Mesendoderm (in vitro differentiated cells): ENCODE measurements around the gene LIG3.

Experiments used
- DNase-seq: peaks from one replicate; pipeline ENCODE4 v3.0.0; 2013
- H2AK5ac ChIP-seq: 2 replicates; pipeline ENCODE4 v1.6.1; 2013; ENCODE audit warnings: low read length, inconsistent platforms
- H2BK120ac ChIP-seq: 2 replicates; pipeline ENCODE4 v1.6.1; 2013; ENCODE audit warnings: low read depth, mild to moderate bottlenecking, low read length, moderate library complexity, mixed read lengths
- H2BK15ac ChIP-seq: replicated peaks from 2 replicates; pipeline ENCODE4 v1.6.1; 2013; ENCODE audit warnings: low read depth, mild to moderate bottlenecking, moderate library complexity
- H2BK5ac ChIP-seq: 2 replicates; pipeline ENCODE4 v1.6.1; 2013; ENCODE audit warnings: low read length, inconsistent platforms
- H3K18ac ChIP-seq: 2 replicates; pipeline ENCODE4 v1.6.1; 2013; ENCODE audit warnings: mild to moderate bottlenecking, low read length, mixed read lengths
- H3K23ac ChIP-seq: one replicate; pipeline ENCODE4 v1.6.1; 2013; ENCODE audit warnings: low read length
- H3K27ac ChIP-seq: 2 replicates; pipeline ENCODE4 v1.5.1; 2013; ENCODE audit warnings: low read depth, mild to moderate bottlenecking, inconsistent platforms, low read length, moderate library complexity
- H3K27me3 ChIP-seq: 2 replicates; pipeline ENCODE4 v1.6.1; 2013; ENCODE audit warnings: low read length, control low read depth, mild to moderate bottlenecking, inconsistent platforms; ENCODE audit not compliant: insufficient read depth, poor library complexity
- H3K36me3 ChIP-seq: 2 replicates; pipeline ENCODE4 v1.6.1; 2013; ENCODE audit warnings: low read length, inconsistent platforms; ENCODE audit not compliant: control insufficient read depth, insufficient read depth
- H3K4ac ChIP-seq: one replicate; pipeline ENCODE4 v1.6.1; 2013; ENCODE audit warnings: low read depth, mild to moderate bottlenecking, low read length, moderate library complexity
- H3K4me1 ChIP-seq: 2 replicates; pipeline ENCODE4 v1.6.1; 2013; ENCODE audit warnings: low read depth, low read length, inconsistent platforms; ENCODE audit not compliant: control insufficient read depth
- H3K4me2 ChIP-seq: 2 replicates; pipeline ENCODE4 v1.6.1; 2013; ENCODE audit warnings: low read length
- H3K4me3 ChIP-seq: 2 replicates; pipeline ENCODE4 v1.5.1; 2013; ENCODE audit warnings: mild to moderate bottlenecking, low read length
- H3K56ac ChIP-seq: one replicate; pipeline ENCODE4 v1.6.1; 2013; ENCODE audit warnings: low read length
- H3K79me1 ChIP-seq: 2 replicates; pipeline ENCODE4 v1.6.1; 2013; ENCODE audit warnings: low read length, inconsistent platforms
- H3K79me2 ChIP-seq: 2 replicates; pipeline ENCODE4 v1.6.1; 2013; ENCODE audit warnings: mild to moderate bottlenecking, low read length; ENCODE audit not compliant: control insufficient read depth, insufficient read depth
- H3K9ac ChIP-seq: 2 replicates; pipeline ENCODE4 v1.6.1; 2013; ENCODE audit warnings: low read length, inconsistent platforms
- H4K5ac ChIP-seq: one replicate; pipeline ENCODE4 v1.6.1; 2013; ENCODE audit warnings: low read length
- H4K8ac ChIP-seq: one replicate; pipeline ENCODE4 v1.6.1; 2013; ENCODE audit warnings: low read depth, mild to moderate bottlenecking, control low read depth, low read length, moderate library complexity
- WGBS: extraction: QIAGEN DNeasy Blood & Tissue Kit; methylation state at CpG from one replicate; pipeline ENCODE4 v1.1.7; 2013; ENCODE audit warnings: low lambda C conversion rate, missing lambda C conversion rate; ENCODE audit not compliant: insufficient coverage; ENCODE audit errors: extremely low coverage; 5-methylcytosine and 5-hydroxymethylcytosine counted together

Gene LIG3

DNA sequence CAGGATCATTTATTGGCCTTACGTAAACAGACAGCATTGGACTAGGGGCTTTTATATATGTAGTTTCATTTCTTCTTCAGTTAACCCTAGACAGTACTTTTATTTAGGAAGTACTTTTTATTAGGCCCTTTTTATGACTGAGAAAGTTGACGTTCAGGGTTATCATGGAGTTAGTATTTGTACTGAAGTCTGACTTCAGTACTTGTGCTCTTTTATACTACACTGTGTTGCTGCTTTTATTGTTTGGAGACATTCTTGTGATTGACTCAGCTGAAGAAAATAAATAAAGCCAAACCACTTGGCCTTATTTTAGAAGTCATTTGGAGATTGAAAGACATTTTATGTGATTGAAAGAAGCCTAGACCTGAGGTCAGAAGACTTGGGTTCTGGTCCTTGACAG lies 6.9 kb downstream of the LIG3 start:
- no peak overlapping the region for H4K8ac ChIP-seq
- H3K56ac ChIP-seq = no peak overlapping the region
- peaks cover 7% of the 10 kb centered on the region for H3K79me2 ChIP-seq
- H3K79me1 ChIP-seq = peaks cover 8% of the 10 kb centered on the region
- no peak overlapping the region for H3K9ac ChIP-seq
- no peak overlapping the region for H2BK120ac ChIP-seq
- H3K27me3 ChIP-seq = no peaks in the 10 kb centered on the region
- no CpG with 5 or more reads among the region's 2 CpGs for WGBS
- no peak overlapping the region for H3K18ac ChIP-seq
- H3K4me1 ChIP-seq = no peaks in the 10 kb centered on the region
- no peak overlapping the region for H3K4me2 ChIP-seq
- no peak overlapping the region for H3K23ac ChIP-seq
- H3K4ac ChIP-seq = no peak overlapping the region
- peaks cover 14% of the 10 kb centered on the region for H3K36me3 ChIP-seq
- H4K5ac ChIP-seq = no peak overlapping the region
- no peak overlapping the region for H2BK5ac ChIP-seq
- H3K27ac ChIP-seq = no peak overlapping the region
- no peak overlapping the region for H3K4me3 ChIP-seq
- no peak overlapping the region for H2AK5ac ChIP-seq
- DNase-seq = no peak
- H2BK15ac ChIP-seq = no peak overlapping the region

DNA sequence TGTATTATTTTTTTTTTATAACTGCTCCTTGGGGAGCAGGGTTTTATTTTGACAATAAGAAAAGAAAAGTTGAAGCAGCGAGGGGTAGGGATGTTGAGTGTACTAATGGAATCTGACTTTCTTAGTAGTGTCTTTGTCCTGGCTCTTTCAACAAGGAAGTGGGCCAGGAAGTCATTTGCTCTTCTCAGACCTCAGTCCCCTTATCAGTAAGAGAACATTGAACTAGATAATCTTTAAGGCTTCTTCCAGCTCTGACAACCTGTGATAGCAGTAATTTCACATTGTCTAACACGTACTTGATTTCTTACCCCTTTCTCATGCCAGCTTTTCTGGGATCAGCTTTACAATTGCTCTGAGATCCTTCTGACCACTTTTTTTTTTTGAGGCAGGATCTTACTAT lies 8.3 kb downstream of the LIG3 start:
- no peak for DNase-seq
- peaks cover 17% of the 10 kb centered on the region for H3K36me3 ChIP-seq

DNA sequence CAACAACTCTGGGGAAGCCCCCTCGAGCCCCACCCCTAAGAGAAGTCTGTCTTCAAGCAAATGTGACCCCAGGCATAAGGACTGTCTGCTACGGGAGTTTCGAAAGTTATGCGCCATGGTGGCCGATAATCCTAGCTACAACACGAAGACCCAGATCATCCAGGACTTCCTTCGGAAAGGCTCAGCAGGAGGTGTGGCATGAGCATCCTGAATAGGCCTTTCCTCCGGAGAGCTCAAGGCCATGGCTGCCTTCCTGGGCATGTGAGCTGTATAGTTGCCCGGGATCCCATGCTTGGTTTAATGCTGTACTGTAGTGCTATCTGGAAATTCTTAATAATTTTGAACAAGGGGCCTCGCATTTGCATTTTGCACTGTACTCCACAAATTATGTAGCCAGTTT lies 9.2 kb downstream of the LIG3 start:
- H3K27me3 ChIP-seq = no peaks in the 10 kb centered on the region
- no peak overlapping the region for H3K9ac ChIP-seq
- no peak overlapping the region for H3K4me3 ChIP-seq
- H3K79me1 ChIP-seq = peaks cover 1% of the 10 kb centered on the region
- DNase-seq = no peak
- no peak overlapping the region for H3K4ac ChIP-seq
- H4K5ac ChIP-seq = no peak overlapping the region
- no peaks in the 10 kb centered on the region for H3K79me2 ChIP-seq
- no peak overlapping the region for H3K56ac ChIP-seq
- no peak overlapping the region for H2BK5ac ChIP-seq
- H4K8ac ChIP-seq = no peak overlapping the region
- no peak overlapping the region for H2AK5ac ChIP-seq
- no peak overlapping the region for H3K23ac ChIP-seq
- H2BK120ac ChIP-seq = no peak overlapping the region
- no CpG with 5 or more reads among the region's 10 CpGs for WGBS
- no peaks in the 10 kb centered on the region for H3K4me1 ChIP-seq
- H3K36me3 ChIP-seq = peaks cover 23% of the 10 kb centered on the region
- no peak overlapping the region for H2BK15ac ChIP-seq
- H3K18ac ChIP-seq = no peak overlapping the region
- no peak overlapping the region for H3K4me2 ChIP-seq
- H3K27ac ChIP-seq = no peak overlapping the region

More for the DNA sequence above, 8.3 kb downstream of the LIG3 start:
- Histone ChIP-seq H3K4me3 (no peak overlapping the region), H4K8ac (no peak overlapping the region), H2AK5ac (no peak overlapping the region), H2BK5ac (no peak overlapping the region), H3K56ac (no peak overlapping the region), H3K9ac (no peak overlapping the region), H3K79me2 (no peaks in the 10 kb centered on the region), H3K79me1 (peaks cover 1% of the 10 kb centered on the region), H3K18ac (no peak overlapping the region), H3K4me2 (no peak overlapping the region), H3K4me1 (no peaks in the 10 kb centered on the region), H3K23ac (no peak overlapping the region), H3K4ac (no peak overlapping the region), H3K27ac (no peak overlapping the region), H3K27me3 (no peaks in the 10 kb centered on the region), H2BK120ac (no peak overlapping the region), H2BK15ac (no peak overlapping the region), H4K5ac (no peak overlapping the region)
- WGBS = no CpG with 5 or more reads among the region's 2 CpGs

DNA sequence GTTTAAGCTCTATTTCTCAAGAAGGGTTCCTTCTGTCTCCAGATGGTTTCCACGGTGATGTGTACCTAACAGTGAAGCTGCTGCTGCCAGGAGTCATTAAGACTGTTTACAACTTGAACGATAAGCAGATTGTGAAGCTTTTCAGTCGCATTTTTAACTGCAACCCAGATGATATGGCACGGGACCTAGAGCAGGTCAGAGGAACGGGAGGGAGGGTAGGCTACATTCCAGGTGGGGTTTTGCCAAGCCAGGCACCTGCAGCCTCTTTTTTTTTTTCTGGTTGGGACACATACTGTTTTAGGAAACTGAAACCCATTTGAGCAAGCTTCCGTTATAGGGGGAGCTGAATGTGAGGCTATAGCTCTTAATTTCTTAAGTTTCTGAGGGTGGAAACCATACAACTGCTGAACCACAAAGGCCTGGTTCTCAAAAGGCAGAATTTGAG lies 10.6 kb downstream of the LIG3 start:
- Histone ChIP-seq H2BK5ac (no peak overlapping the region), H3K4me2 (no peak overlapping the region), H3K4ac (no peak overlapping the region), H2BK15ac (no peak overlapping the region), H4K5ac (no peak overlapping the region), H3K9ac (no peak overlapping the region), H2BK120ac (no peak overlapping the region), H3K79me2 (no peaks in the 10 kb centered on the region), H3K4me3 (no peak overlapping the region), H3K18ac (no peak overlapping the region), H4K8ac (no peak overlapping the region), H2AK5ac (no peak overlapping the region), H3K4me1 (no peaks in the 10 kb centered on the region), H3K56ac (no peak overlapping the region), H3K36me3 (peaks cover 30% of the 10 kb centered on the region), H3K79me1 (peaks cover 1% of the 10 kb centered on the region), H3K23ac (no peak overlapping the region), H3K27me3 (no peaks in the 10 kb centered on the region), H3K27ac (no peak overlapping the region)
- DNase-seq = no peak
- WGBS = no CpG with 5 or more reads among the region's 6 CpGs

DNA sequence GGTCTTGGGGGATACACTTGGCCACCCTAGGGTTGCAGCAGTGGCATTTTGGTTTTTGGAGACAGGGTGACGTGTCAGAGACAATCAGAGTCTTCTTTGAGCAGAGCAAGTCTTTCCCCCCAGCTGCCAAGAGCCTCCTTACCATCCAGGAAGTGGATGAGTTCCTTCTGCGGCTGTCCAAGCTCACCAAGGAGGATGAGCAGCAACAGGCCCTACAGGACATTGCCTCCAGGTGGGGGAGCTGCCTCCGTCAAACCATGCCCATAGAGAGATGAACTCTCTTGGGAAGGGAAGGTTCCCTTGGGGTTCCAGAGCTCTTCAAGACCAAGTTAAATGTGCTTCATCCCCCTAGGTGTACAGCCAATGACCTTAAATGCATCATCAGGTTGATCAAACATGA lies 11.3 kb downstream of the LIG3 start:
- Histone ChIP-seq H3K79me2 (no peaks in the 10 kb centered on the region), H3K79me1 (peaks cover 1% of the 10 kb centered on the region), H3K27me3 (no peaks in the 10 kb centered on the region), H2BK15ac (no peak overlapping the region), H2AK5ac (no peak overlapping the region), H4K5ac (no peak overlapping the region), H3K23ac (no peak overlapping the region), H3K36me3 (peaks cover 34% of the 10 kb centered on the region), H3K18ac (no peak overlapping the region), H3K4me3 (no peak overlapping the region), H3K56ac (no peak overlapping the region), H3K4me1 (no peaks in the 10 kb centered on the region), H2BK120ac (no peak overlapping the region), H3K27ac (no peak overlapping the region), H2BK5ac (no peak overlapping the region), H4K8ac (no peak overlapping the region), H3K4ac (no peak overlapping the region), H3K9ac (no peak overlapping the region), H3K4me2 (no peak overlapping the region)
- no CpG with 5 or more reads among the region's 3 CpGs for WGBS
- no peak for DNase-seq

DNA sequence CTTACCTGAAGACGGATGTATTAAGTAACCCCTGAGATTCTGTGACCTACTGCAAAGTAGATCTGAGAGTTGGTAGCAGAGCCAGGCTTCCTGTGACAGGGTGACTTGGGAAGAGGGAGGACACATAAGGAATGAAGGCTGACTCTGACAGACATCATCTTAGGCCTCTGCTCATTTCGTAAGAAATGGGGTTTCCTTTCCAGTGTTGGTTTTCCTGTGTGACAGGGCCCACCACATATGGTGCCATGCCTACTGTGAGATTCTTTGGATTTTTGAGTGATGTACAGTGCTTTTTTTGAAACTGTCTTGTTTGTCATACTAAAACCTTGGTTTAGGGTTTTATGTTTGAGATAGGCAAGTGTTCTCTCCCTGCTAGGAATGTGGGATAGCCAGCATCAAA lies 12.7 kb downstream of the LIG3 start:
- Histone ChIP-seq H3K4me2 (no peak overlapping the region), H3K18ac (no peak overlapping the region), H3K36me3 (peaks cover 36% of the 10 kb centered on the region), H2BK15ac (no peak overlapping the region), H3K79me1 (no peaks in the 10 kb centered on the region), H4K8ac (no peak overlapping the region), H3K23ac (no peak overlapping the region), H2BK5ac (no peak overlapping the region), H3K9ac (no peak overlapping the region), H3K27me3 (no peaks in the 10 kb centered on the region), H2BK120ac (no peak overlapping the region), H2AK5ac (no peak overlapping the region), H4K5ac (no peak overlapping the region), H3K79me2 (no peaks in the 10 kb centered on the region), H3K4ac (no peak overlapping the region), H3K27ac (no peak overlapping the region), H3K4me3 (no peak overlapping the region), H3K56ac (no peak overlapping the region), H3K4me1 (no peaks in the 10 kb centered on the region)
- no peak for DNase-seq
- no CpG with 5 or more reads among the region's 2 CpGs for WGBS
